Cardiac septum (tissue), 1 donor: ENCODE data around the gene TM4SF5. TPM values are rescaled to one million over a fixed set of nuclear protein-coding genes. Genes with fewer than 3 reads are reported as not detected.

Experiments
- DNase-seq: peaks from one replicate; pipeline ENCODE4 v3.0.0-alpha.2; 2020; ENCODE audit warnings: low spot score
- intact Hi-C: fragments of 100-400 bp; cut with DNase I; formaldehyde crosslinking; loops from one replicate; pipeline ENCODE4 v1.14.0; 2022
- long read RNA-seq: library from polyadenylated mRNA; unstranded; transcript quantifications from one replicate; pipeline ENCODE4 v2.0.0, GENCODE V29; 2021
- total RNA-seq: library from RNA; stranded (reverse); fragmentation: NEBNext Ultra II Directional; extraction: Animal tissue kit (Norgen Biotek cat#: 25700); gene quantifications from one replicate; pipeline ENCODE4 v1.2.1, GENCODE V29; 2021
- donor health status: DM: no; HTN: no; CAD: no.

Gene TM4SF5
- total RNA-seq, result not detected
- long read RNA-seq, result 0 reads

- no peak for DNase-seq
- intact Hi-C loops, result no loop called here
Observed at GRCh38 chr17:4771519-4772234, at the start of gene TM4SF5. TSS of gene TM4SF5 (plus strand) at chr17:4771886. CDS start at chr17:4771923, 37 bp downstream.

- no peak for DNase-seq
- intact Hi-C loops, result no loop called here
Observed at GRCh38 chr17:4722678-4723240, 48.9 kb upstream of the TM4SF5 start.

DNA sequence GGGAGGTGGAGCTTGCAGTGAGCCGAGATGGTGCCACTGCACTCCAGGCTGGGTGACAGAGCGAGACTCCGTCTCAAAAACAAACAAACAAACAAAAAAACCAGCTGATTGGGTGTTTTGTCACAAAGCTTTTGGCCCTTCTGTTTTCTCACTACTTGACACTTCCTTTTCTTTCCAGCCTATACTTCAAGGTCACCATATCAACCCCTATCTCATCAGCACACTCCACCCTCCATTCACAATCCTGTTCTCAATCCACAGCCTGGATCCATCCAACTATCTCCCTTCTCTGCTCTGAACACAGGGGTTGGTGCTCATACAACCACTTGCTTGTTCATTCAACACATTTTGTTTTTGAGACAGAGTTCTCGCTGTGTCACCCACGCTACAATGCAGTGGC lies 47.0 kb upstream of the TM4SF5 start:
- no peak for DNase-seq
- intact Hi-C loops, result no loop called here

- intact Hi-C loops, result no loop called here
- no peak for DNase-seq
Observed at GRCh38 chr17:4725646-4726310, 45.9 kb upstream of the TM4SF5 start.

- intact Hi-C loops, result no loop called here
- no peak for DNase-seq
Observed at GRCh38 chr17:4728124-4728523, 43.6 kb upstream of the TM4SF5 start.

DNA sequence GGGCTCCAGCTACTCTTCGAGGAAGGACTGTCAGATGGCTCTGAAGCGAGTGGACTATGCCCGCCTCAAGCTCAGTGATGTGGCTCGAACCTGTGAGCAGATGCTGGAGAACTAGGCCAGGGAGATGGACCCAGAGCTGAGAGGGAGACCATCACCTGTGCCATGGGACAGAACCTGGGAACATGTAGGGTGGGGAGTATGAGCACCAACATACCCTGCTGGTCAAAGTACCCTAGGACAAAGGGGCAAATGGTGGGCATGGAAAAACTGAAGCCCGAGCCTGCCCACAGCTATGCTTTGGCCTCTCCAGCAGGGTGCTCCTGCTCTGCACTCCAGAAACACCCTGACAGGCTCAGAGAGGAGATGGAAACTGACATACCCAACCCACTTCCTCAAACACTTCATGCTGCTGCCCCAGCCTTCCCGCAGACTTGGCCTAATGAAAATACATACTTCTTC lies 38.6 kb upstream of the TM4SF5 start:
- intact Hi-C loops, result loop anchor here (5.0 kb wide), 2 partner anchors 54 to 154 kb away; partner anchors contain the start of genes GLTPD2 and VMO1
- no peak for DNase-seq

GRCh38 chr17:4734857-4735475 lies 36.7 kb upstream of the TM4SF5 start:
- no peak for DNase-seq
- intact Hi-C loops, result loop anchor here (5.0 kb wide), 2 partner anchors 52 to 152 kb away; partner anchors contain the start of genes GLTPD2 and VMO1

- intact Hi-C loops, result no loop called here
- DNase-seq, result no peak
Observed at GRCh38 chr17:4735876-4736651, 35.6 kb upstream of the TM4SF5 start.

- intact Hi-C loops, result no loop called here
- DNase-seq, result no peak
Observed at GRCh38 chr17:4738136-4739121, 33.3 kb upstream of the TM4SF5 start.

- intact Hi-C loops, result no loop called here
- DNase-seq, result no peak
Observed at GRCh38 chr17:4739122-4740024, 32.3 kb upstream of the TM4SF5 start, which contains the start of the genes CXCL16 and ZMYND15. TSS of gene CXCL16 (minus strand) at chr17:4739928. CDS start at chr17:4739339, 589 bp downstream. TSS of gene ZMYND15 (plus strand) at chr17:4739833. CDS start at chr17:4740549, 716 bp downstream.

DNA sequence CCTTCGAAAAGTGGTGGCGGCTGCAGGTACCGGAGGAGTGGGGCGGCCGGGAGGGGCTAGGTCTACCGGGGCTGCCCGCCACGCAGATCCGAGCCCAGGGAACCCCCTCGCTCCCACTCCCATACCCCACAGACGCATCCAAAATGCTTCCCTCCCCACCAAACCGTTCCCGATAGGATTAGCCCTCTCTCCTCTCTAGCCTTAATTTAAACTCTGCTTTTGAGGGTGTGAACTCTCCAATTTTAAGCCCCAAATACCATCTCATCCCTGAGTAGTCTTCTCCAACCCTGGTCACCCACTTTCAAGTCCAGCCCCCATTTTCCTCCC lies 31.7 kb upstream of the TM4SF5 start:
- DNase-seq, result no peak
- intact Hi-C loops, result no loop called here

DNA sequence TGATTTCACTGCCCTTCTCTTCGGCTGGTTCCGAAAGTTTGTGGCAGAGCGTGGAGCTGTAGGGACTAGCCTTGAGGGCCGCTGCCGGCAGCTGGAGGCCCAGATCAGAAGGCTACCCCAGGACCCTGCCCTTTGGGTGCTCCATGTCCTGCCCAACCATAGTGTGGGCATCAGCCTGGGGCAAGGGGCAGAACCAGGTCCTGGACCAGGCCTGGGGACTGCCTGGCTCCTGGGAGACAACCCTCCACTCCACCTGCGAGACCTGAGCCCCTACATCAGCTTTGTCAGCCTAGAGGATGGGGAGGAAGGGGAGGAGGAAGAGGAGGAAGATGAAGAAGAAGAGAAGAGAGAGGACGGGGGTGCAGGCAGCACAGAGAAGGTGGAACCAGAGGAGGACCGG lies 31.1 kb upstream of the TM4SF5 start:
- intact Hi-C loops, result no loop called here
- DNase-seq, result no peak

GRCh38 chr17:4741544-4741943 lies 30.1 kb upstream of the TM4SF5 start:
- intact Hi-C loops, result no loop called here
- DNase-seq, result no peak

DNA sequence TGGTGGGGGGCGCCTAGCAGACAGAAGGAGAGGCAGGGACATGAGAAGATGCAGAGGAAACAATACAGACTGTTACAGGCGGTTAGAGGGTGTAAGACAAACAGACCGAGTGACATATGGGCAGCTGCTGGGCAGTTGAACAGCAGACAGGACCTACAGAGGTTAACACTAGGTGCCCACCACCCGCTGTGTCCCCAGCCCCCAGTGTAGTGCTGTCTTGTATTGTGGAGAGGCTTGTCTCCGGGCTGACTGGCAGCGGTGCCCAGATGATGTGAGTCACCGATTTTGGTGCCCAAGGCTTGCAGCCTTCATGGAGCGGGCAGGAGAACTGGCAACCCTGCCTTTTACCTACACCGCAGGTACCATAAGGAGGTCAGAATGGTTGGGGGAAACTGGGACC lies 29.6 kb upstream of the TM4SF5 start:
- no peak for DNase-seq
- intact Hi-C loops, result no loop called here

- intact Hi-C loops, result no loop called here
- DNase-seq, result no peak
Observed at GRCh38 chr17:4742629-4743028, 29.1 kb upstream of the TM4SF5 start.

- intact Hi-C loops, result no loop called here
- no peak for DNase-seq
Observed at GRCh38 chr17:4743216-4743615, 28.5 kb upstream of the TM4SF5 start.

GRCh38 chr17:4743898-4744297 lies 27.8 kb upstream of the TM4SF5 start:
- no peak for DNase-seq
- intact Hi-C loops, result no loop called here
